ENCODE data around the gene REEP1.

REEP1 gene

GRCh38 chr2:86258106-86258505 lies 79.3 kb downstream of the REEP1 start:
- TF ChIP-seq CTCF (IDR thresholded peaks at IDR 0.05; ENCODE audit: low read length), result no peak
- no peak for TF ChIP-seq EZH2 (IDR thresholded peaks at IDR 0.05; ENCODE audit: borderline replicate concordance, low read length)
- Histone ChIP-seq H3K27ac (ENCODE audit: low read depth, low read length, poor library complexity, severe bottlenecking) (no peak overlapping the region), H3K9me2 (ENCODE audit: low read depth, low read length) (no peaks in the 10 kb centered on the region), H3K4me1 (ENCODE audit: insufficient read depth, low read length, severe bottlenecking) (no peaks in the 10 kb centered on the region), H2AFZ (ENCODE audit: low read length) (no peak overlapping the region), H3K4me3 (ENCODE audit: low read depth, low read length, poor library complexity, severe bottlenecking) (no peak overlapping the region), H3F3A (ENCODE audit: insufficient read depth, low read length) (no peaks in the 10 kb centered on the region), H3K79me2 (ENCODE audit: insufficient read depth, low read length) (no peaks in the 10 kb centered on the region), H4K20me1 (ENCODE audit: insufficient read depth, low read length) (no peaks in the 10 kb centered on the region), H3K4me2 (ENCODE audit: low read length) (no peak overlapping the region), H3K9ac (ENCODE audit: low read length) (no peak overlapping the region), H3K27me3 (ENCODE audit: insufficient read depth, low read length) (no peaks in the 10 kb centered on the region; the same call in 1 of the 2 replicates), H3K36me3 (ENCODE audit: insufficient read depth, low read length) (no peaks in the 10 kb centered on the region), H3K9me3 (ENCODE audit: low read length) (no peaks in the 10 kb centered on the region)

GRCh38 chr2:86256982-86257381 lies 80.4 kb downstream of the REEP1 start:
- Histone ChIP-seq H3K9ac (ENCODE audit: low read length) (no peak overlapping the region), H3K4me1 (ENCODE audit: insufficient read depth, low read length, severe bottlenecking) (no peaks in the 10 kb centered on the region), H3F3A (ENCODE audit: insufficient read depth, low read length) (no peaks in the 10 kb centered on the region), H4K20me1 (ENCODE audit: insufficient read depth, low read length) (no peaks in the 10 kb centered on the region), H3K36me3 (ENCODE audit: insufficient read depth, low read length) (no peaks in the 10 kb centered on the region), H3K4me3 (ENCODE audit: low read depth, low read length, poor library complexity, severe bottlenecking) (no peak overlapping the region), H3K27me3 (ENCODE audit: insufficient read depth, low read length) (no peaks in the 10 kb centered on the region; the same call in 1 of the 2 replicates), H3K9me2 (ENCODE audit: low read depth, low read length) (no peaks in the 10 kb centered on the region), H3K79me2 (ENCODE audit: insufficient read depth, low read length) (no peaks in the 10 kb centered on the region), H3K27ac (ENCODE audit: low read depth, low read length, poor library complexity, severe bottlenecking) (no peak overlapping the region), H3K4me2 (ENCODE audit: low read length) (no peak overlapping the region), H2AFZ (ENCODE audit: low read length) (no peak overlapping the region), H3K9me3 (ENCODE audit: low read length) (no peaks in the 10 kb centered on the region)
- TF ChIP-seq EZH2 (IDR thresholded peaks at IDR 0.05; ENCODE audit: borderline replicate concordance, low read length) (no peak), CTCF (IDR thresholded peaks at IDR 0.05; ENCODE audit: low read length) (no peak)

- H2AFZ ChIP-seq (ENCODE audit: low read length), result no peak overlapping the region
- TF ChIP-seq EZH2 (IDR thresholded peaks at IDR 0.05; ENCODE audit: borderline replicate concordance, low read length), result no peak
- TF ChIP-seq CTCF (IDR thresholded peaks at IDR 0.05; ENCODE audit: low read length), result no peak
- H3K9me2 ChIP-seq (ENCODE audit: low read depth, low read length), result no peaks in the 10 kb centered on the region
- H3K4me1 ChIP-seq (ENCODE audit: insufficient read depth, low read length, severe bottlenecking), result no peaks in the 10 kb centered on the region
- H3K4me3 ChIP-seq (ENCODE audit: low read depth, low read length, poor library complexity, severe bottlenecking), result no peak overlapping the region
- no peak overlapping the region for H3K4me2 ChIP-seq (ENCODE audit: low read length)
- H3K36me3 ChIP-seq (ENCODE audit: insufficient read depth, low read length), result no peaks in the 10 kb centered on the region
- H3F3A ChIP-seq (ENCODE audit: insufficient read depth, low read length), result no peaks in the 10 kb centered on the region
- no peak overlapping the region for H3K9ac ChIP-seq (ENCODE audit: low read length)
- no peaks in the 10 kb centered on the region for H3K9me3 ChIP-seq (ENCODE audit: low read length)
- H4K20me1 ChIP-seq (ENCODE audit: insufficient read depth, low read length), result no peaks in the 10 kb centered on the region
- H3K27ac ChIP-seq (ENCODE audit: low read depth, low read length, poor library complexity, severe bottlenecking), result no peak overlapping the region
- H3K27me3 ChIP-seq (ENCODE audit: insufficient read depth, low read length), result no peaks in the 10 kb centered on the region; the same call in 1 of the 2 replicates
- H3K79me2 ChIP-seq (ENCODE audit: insufficient read depth, low read length), result no peaks in the 10 kb centered on the region
These were observed 81.1 kb downstream of the REEP1 start for GRCh38 chr2:86256300-86256699.
